Measurements from ENCODE around the gene TBX18.

GRCh38 chr6:84671183-84671582 lies 93.2 kb downstream of the TBX18 start:
- TF ChIP-seq CTCF (conservative IDR thresholded peaks at IDR 0.05), result no peak
- TF ChIP-seq ZFX (IDR thresholded peaks at IDR 0.05), result no peak

All from C4-2B (cell line).